HepG2 (cell line): ENCODE results near the gene C3orf62. TPM values are rescaled to one million over a fixed set of nuclear protein-coding genes. Genes with fewer than 3 reads are reported as not detected.

ENCODE experiments used
- ATAC-seq: fragments of 200-7000 bp; cut with Tn5 transposase; 3 replicates; pipeline ENCODE4 v1.9.1; 2020; ENCODE audit warnings: mild to moderate bottlenecking, moderate library complexity
- BruUV-seq: library from RNA; stranded (reverse); fragments of 400-500 nt; replicated peaks from 2 replicates; lab custom pipeline; 2021; lab: Mats Ljungman, UMichigan
- CTCF ChIA-PET: fragments of 300-600 bp; formaldehyde crosslinking; extraction: SDS; loops from one replicate; lab custom pipeline; 2021; ENCODE audit warnings: low total read pairs, inconsistent platforms, low intra/inter-chr PET ratio; lab: Yijun Ruan, JAX
- POLR2A ChIA-PET: fragments of 350-600 bp; sonication (Branson Sonifier 250); formaldehyde crosslinking; loops from one replicate; lab custom pipeline; 2020; ENCODE audit warnings: antibody characterized with exemption, inconsistent platforms; lab: Yijun Ruan, JAX
- DNase-seq: peaks from one replicate; pipeline ENCODE4 v3.0.0-alpha.2; 2015; ENCODE audit warnings: low spot score
- FAIRE-seq: peaks from 3 replicates; lab custom pipeline; 2011; peaks lifted over from hg19 to GRCh38; lab: Jason Lieb, UNC
- H2AFZ ChIP-seq: one replicate; pipeline ENCODE4 v1.6.1; 2011; ENCODE audit warnings: low read length, inconsistent platforms
- H3K27ac ChIP-seq: fragments of 300-600 bp; 3 replicates; pipeline ENCODE4 v1.8.0; 2011; ENCODE audit warnings: mixed run types, mild to moderate bottlenecking, mixed read lengths, low read length, inconsistent platforms; ENCODE audit not compliant: insufficient read depth; ENCODE audit errors: extremely low read length
- H3K27me3 ChIP-seq, 2 experiments: fragments of 200-600 bp in 1 of 2; 2 replicates in 1 of 2; 3 replicates in 1 of 2; pipeline versions ENCODE4 v1.6.0 to v1.8.0; 2011; ENCODE audit warnings: low read length in 2 of 2, mild to moderate bottlenecking in 2 of 2, moderate library complexity in 2 of 2, inconsistent platforms in 1 of 2; ENCODE audit not compliant: insufficient read depth in 2 of 2, control insufficient read depth in 1 of 2
- H3K36me3 ChIP-seq, 2 experiments: fragments of 200-600 bp in 1 of 2; replicated peaks in 1 of 2; 2 replicates in 1 of 2; 3 replicates in 1 of 2; pipeline versions ENCODE4 v1.5.1 to v1.8.0; 2011; ENCODE audit warnings: low read length in 2 of 2, inconsistent platforms in 1 of 2; ENCODE audit not compliant: insufficient read depth in 2 of 2, control insufficient read depth in 1 of 2
- H3K4me1 ChIP-seq: 2 replicates; pipeline ENCODE4 v1.5.1; 2012; ENCODE audit warnings: low read length, inconsistent platforms; ENCODE audit not compliant: insufficient read depth
- H3K4me2 ChIP-seq: 2 replicates; pipeline ENCODE4 v1.6.0; 2011; ENCODE audit warnings: low read depth, low read length, inconsistent platforms
- H3K4me3 ChIP-seq, 3 experiments: fragments of 200-600 bp in 1 of 3; sonication (generic), shearing (Covaris generic) in 1 of 3; replicated peaks in 1 of 3; 2 replicates each; pipeline ENCODE4 v1.5.1; 2011 to 2016; ENCODE audit warnings: low read length in 3 of 3, inconsistent platforms in 2 of 3, low read depth in 2 of 3, mild to moderate bottlenecking in 2 of 3, control low read depth in 1 of 3, mixed read lengths in 1 of 3; ENCODE audit not compliant: insufficient read depth in 1 of 3
- H3K79me2 ChIP-seq: one replicate; pipeline ENCODE4 v1.6.1; 2011; ENCODE audit warnings: low read length, inconsistent platforms; ENCODE audit not compliant: insufficient read depth
- H3K9ac ChIP-seq: 2 replicates; pipeline ENCODE4 v1.6.0; 2011; ENCODE audit warnings: mild to moderate bottlenecking, low read depth, low read length, inconsistent platforms; ENCODE audit not compliant: insufficient read depth
- H3K9me3 ChIP-seq: 2 replicates; pipeline ENCODE4 v1.5.1; 2012; ENCODE audit warnings: mild to moderate bottlenecking, low read length
- H4K20me1 ChIP-seq: 2 replicates; pipeline ENCODE4 v1.6.0; 2011; ENCODE audit warnings: inconsistent platforms, mild to moderate bottlenecking, low read length, moderate library complexity; ENCODE audit not compliant: insufficient read depth
- NFE2 ChIP-seq: sonication (generic); formaldehyde crosslinking; IDR thresholded peaks from 2 replicates; pipeline ENCODE4 v1.4.0; 2020; ENCODE audit warnings: missing genetic modification reagents
- RAD21 ChIP-seq: fragments of 450-650 bp; formaldehyde crosslinking; IDR thresholded peaks from 2 replicates; pipeline ENCODE4 v1.5.0; 2020; ENCODE audit warnings: mild to moderate bottlenecking
- SMC3 ChIP-seq: IDR thresholded peaks from 2 replicates; pipeline ENCODE4 v1.6.1; 2011; ENCODE audit warnings: low read length, improper control_type of control experiment
- STAG1 ChIP-seq: sonication (generic); formaldehyde crosslinking; IDR thresholded peaks from 2 replicates; pipeline ENCODE4 v1.4.0; 2020; ENCODE audit warnings: missing genetic modification reagents
- ZNF616 ChIP-seq: sonication (generic); formaldehyde crosslinking; IDR thresholded peaks from 2 replicates; pipeline ENCODE4 v1.5.0; 2020; ENCODE audit warnings: low read depth, mild to moderate bottlenecking, missing genetic modification reagents
- WGBS: methylation state at CpG from one replicate; pipeline ENCODE4 v1.1.6; 2017; ENCODE audit warnings: low lambda C conversion rate; 5-methylcytosine and 5-hydroxymethylcytosine counted together
- in situ Hi-C: cut with HindIII; loops from 2 replicates; pipeline ENCODE4 v1.10.0; 2017; ENCODE audit warnings: low pct_unique_long_range_greater_than_20kb; ENCODE audit not compliant: extremely low pct_ligation_motif_present
- intact Hi-C: fragments of 100-400 bp; cut with micrococcal nuclease; formaldehyde crosslinking; loops from one replicate; pipeline ENCODE4 v1.10.0; 2022; ENCODE audit not compliant: unreplicated experiment
- polyA plus RNA-seq, 8 experiments: library from polyadenylated mRNA; depleted of rRNA in 3 of 8; stranded (reverse) in 7 of 8; unstranded in 1 of 8; fragments of >200 nt; fragmentation: Illumina TruSeq in 4 of 8; extraction: Trizol in 4 of 8; gene quantifications; 2 replicates each; pipeline versions ENCODE4 v1.2.1 to v1.2.3, GENCODE V29; 2011 to 2016; ENCODE audit warnings: low read depth in 4 of 8, missing spikeins in 1 of 8, mixed read lengths in 1 of 8; ENCODE audit not compliant: insufficient read depth in 1 of 8
- total RNA-seq, 5 experiments: library from RNA; depleted of rRNA; stranded (reverse); fragments of >200 nt; fragmentation: Illumina TruSeq; extraction: Trizol; gene quantifications; 2 replicates each; pipeline ENCODE4 v1.2.3, GENCODE V29; 2016; ENCODE audit warnings: low read depth in 1 of 5
- TF ChIP-seq, protein P1 (sequence below): sonication (generic); formaldehyde crosslinking; IDR thresholded peaks from 2 replicates; pipeline ENCODE4 v1.4.0; 2020; ENCODE audit warnings: missing genetic modification reagents
- TF ChIP-seq, protein P2 (sequence below): sonication (generic); formaldehyde crosslinking; IDR thresholded peaks from 2 replicates; pipeline ENCODE4 v1.5.0; 2020; ENCODE audit warnings: mild to moderate bottlenecking, missing genetic modification reagents, moderate library complexity
- TF ChIP-seq, protein P3 (sequence below): sonication (generic); formaldehyde crosslinking; IDR thresholded peaks from 2 replicates; pipeline ENCODE4 v1.4.0; 2020; ENCODE audit warnings: missing genetic modification reagents
- TF ChIP-seq, protein P4 (sequence below): sonication (generic); formaldehyde crosslinking; IDR thresholded peaks from 2 replicates; pipeline ENCODE4 v1.5.1; 2020; ENCODE audit warnings: mild to moderate bottlenecking, missing genetic modification reagents, moderate library complexity
- TF ChIP-seq, protein P5 (sequence below): sonication (generic); formaldehyde crosslinking; IDR thresholded peaks from 2 replicates; pipeline ENCODE4 v1.4.0; 2020; ENCODE audit warnings: missing genetic modification reagents, borderline replicate concordance
- TF ChIP-seq, protein P6 (sequence below): sonication (generic); formaldehyde crosslinking; IDR thresholded peaks from 2 replicates; pipeline ENCODE4 v1.4.0; 2020; ENCODE audit warnings: mild to moderate bottlenecking, missing genetic modification reagents

C3orf62 gene
- total and polyA plus RNA-seq, 2 of the 13 experiments (the other 11 are each of a cell fraction or from before 2014, with no cell fraction given) = 1.6 to 3.9 TPM

DNA sequence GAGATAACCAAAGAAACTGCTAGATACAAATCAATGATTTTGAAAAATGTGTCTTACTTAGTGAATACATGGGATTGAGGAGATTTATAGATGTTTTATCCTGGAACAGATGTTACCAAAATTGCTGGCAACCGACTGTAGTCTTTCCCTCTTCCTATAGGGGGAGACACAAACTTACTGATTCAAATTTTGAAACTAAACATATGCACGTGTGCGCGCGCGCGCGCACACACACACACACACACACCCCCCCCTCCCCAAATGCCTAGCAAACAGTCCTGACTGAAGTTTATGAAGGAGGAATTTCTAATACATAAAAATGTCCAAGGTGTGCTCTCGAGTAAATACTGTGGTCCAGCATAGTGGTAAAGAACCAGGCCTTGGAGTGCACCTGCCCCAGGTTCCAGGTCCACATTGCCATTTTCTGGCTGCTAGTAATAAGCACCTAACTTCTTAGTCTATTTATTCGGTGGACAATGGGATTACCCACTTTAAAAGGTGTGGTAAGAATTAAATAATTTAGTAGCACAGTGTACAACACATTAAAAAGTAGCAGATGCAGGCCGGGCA, 18.5 kb upstream of the C3orf62 start:
- Histone ChIP-seq H3K9me3 (no peaks in the 10 kb centered on the region), H3K79me2 (no peaks in the 10 kb centered on the region), H3K4me3 (no peak overlapping the region), H2AFZ (no peak overlapping the region), H4K20me1 (no peaks in the 10 kb centered on the region), H3K36me3 (peaks cover 23 to 54% of the 10 kb centered on the region in 2 experiments), H3K9ac (no peak overlapping the region), H3K4me2 (no peak overlapping the region), H3K4me1 (peaks cover 13% of the 10 kb centered on the region), H3K27me3 (no peaks in the 10 kb centered on the region), H3K27ac (no peak overlapping the region)
- POLR2A ChIA-PET = no interaction called here
- ATAC-seq (0 out of 3 replicates have a peak, but pooled peaks have one; percentile 24), FAIRE-seq (no peak), DNase-seq (peak; percentile 35)
- 84% methylated on average over 11 of the region's 11 CpGs for WGBS
- BruUV-seq = no TSS peak
- in situ Hi-C loops = no loop called here
- CTCF ChIA-PET = interaction anchor here (1.5 kb wide), 1 partner anchor 154 kb away, joined by 9 read pairs; no protein-coding TSS in a partner anchor
- intact Hi-C loops = no loop called here
- TF ChIP-seq, protein P1, sequence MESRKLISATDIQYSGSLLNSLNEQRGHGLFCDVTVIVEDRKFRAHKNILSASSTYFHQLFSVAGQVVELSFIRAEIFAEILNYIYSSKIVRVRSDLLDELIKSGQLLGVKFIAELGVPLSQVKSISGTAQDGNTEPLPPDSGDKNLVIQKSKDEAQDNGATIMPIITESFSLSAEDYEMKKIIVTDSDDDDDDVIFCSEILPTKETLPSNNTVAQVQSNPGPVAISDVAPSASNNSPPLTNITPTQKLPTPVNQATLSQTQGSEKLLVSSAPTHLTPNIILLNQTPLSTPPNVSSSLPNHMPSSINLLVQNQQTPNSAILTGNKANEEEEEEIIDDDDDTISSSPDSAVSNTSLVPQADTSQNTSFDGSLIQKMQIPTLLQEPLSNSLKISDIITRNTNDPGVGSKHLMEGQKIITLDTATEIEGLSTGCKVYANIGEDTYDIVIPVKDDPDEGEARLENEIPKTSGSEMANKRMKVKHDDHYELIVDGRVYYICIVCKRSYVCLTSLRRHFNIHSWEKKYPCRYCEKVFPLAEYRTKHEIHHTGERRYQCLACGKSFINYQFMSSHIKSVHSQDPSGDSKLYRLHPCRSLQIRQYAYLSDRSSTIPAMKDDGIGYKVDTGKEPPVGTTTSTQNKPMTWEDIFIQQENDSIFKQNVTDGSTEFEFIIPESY (CRISPR knock-in tag) = peak; percentile 89
- TF ChIP-seq, protein P2, sequence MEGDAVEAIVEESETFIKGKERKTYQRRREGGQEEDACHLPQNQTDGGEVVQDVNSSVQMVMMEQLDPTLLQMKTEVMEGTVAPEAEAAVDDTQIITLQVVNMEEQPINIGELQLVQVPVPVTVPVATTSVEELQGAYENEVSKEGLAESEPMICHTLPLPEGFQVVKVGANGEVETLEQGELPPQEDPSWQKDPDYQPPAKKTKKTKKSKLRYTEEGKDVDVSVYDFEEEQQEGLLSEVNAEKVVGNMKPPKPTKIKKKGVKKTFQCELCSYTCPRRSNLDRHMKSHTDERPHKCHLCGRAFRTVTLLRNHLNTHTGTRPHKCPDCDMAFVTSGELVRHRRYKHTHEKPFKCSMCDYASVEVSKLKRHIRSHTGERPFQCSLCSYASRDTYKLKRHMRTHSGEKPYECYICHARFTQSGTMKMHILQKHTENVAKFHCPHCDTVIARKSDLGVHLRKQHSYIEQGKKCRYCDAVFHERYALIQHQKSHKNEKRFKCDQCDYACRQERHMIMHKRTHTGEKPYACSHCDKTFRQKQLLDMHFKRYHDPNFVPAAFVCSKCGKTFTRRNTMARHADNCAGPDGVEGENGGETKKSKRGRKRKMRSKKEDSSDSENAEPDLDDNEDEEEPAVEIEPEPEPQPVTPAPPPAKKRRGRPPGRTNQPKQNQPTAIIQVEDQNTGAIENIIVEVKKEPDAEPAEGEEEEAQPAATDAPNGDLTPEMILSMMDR = peak; percentile 55
- TF ChIP-seq NFE2 (CRISPR knock-in tag) (no peak), RAD21 (CRISPR knock-in tag) (0 out of 2 replicates have a peak, but pooled peaks have one; percentile 14), ZNF616 (CRISPR knock-in tag) (no peak), SMC3 (peak; percentile 31; the same call in 1 of the 2 replicates), STAG1 (CRISPR knock-in tag) (peak; percentile 74)
- TF ChIP-seq, protein P3, sequence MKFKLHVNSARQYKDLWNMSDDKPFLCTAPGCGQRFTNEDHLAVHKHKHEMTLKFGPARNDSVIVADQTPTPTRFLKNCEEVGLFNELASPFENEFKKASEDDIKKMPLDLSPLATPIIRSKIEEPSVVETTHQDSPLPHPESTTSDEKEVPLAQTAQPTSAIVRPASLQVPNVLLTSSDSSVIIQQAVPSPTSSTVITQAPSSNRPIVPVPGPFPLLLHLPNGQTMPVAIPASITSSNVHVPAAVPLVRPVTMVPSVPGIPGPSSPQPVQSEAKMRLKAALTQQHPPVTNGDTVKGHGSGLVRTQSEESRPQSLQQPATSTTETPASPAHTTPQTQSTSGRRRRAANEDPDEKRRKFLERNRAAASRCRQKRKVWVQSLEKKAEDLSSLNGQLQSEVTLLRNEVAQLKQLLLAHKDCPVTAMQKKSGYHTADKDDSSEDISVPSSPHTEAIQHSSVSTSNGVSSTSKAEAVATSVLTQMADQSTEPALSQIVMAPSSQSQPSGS = no peak
- TF ChIP-seq, protein P4, sequence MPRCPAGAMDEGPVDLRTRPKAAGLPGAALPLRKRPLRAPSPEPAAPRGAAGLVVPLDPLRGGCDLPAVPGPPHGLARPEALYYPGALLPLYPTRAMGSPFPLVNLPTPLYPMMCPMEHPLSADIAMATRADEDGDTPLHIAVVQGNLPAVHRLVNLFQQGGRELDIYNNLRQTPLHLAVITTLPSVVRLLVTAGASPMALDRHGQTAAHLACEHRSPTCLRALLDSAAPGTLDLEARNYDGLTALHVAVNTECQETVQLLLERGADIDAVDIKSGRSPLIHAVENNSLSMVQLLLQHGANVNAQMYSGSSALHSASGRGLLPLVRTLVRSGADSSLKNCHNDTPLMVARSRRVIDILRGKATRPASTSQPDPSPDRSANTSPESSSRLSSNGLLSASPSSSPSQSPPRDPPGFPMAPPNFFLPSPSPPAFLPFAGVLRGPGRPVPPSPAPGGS = no peak
- TF ChIP-seq, protein P5, sequence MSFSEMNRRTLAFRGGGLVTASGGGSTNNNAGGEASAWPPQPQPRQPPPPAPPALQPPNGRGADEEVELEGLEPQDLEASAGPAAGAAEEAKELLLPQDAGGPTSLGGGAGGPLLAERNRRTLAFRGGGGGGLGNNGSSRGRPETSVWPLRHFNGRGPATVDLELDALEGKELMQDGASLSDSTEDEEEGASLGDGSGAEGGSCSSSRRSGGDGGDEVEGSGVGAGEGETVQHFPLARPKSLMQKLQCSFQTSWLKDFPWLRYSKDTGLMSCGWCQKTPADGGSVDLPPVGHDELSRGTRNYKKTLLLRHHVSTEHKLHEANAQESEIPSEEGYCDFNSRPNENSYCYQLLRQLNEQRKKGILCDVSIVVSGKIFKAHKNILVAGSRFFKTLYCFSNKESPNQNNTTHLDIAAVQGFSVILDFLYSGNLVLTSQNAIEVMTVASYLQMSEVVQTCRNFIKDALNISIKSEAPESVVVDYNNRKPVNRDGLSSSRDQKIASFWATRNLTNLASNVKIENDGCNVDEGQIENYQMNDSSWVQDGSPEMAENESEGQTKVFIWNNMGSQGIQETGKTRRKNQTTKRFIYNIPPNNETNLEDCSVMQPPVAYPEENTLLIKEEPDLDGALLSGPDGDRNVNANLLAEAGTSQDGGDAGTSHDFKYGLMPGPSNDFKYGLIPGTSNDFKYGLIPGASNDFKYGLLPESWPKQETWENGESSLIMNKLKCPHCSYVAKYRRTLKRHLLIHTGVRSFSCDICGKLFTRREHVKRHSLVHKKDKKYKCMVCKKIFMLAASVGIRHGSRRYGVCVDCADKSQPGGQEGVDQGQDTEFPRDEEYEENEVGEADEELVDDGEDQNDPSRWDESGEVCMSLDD (CRISPR knock-in tag) = no peak
- TF ChIP-seq, protein P6, sequence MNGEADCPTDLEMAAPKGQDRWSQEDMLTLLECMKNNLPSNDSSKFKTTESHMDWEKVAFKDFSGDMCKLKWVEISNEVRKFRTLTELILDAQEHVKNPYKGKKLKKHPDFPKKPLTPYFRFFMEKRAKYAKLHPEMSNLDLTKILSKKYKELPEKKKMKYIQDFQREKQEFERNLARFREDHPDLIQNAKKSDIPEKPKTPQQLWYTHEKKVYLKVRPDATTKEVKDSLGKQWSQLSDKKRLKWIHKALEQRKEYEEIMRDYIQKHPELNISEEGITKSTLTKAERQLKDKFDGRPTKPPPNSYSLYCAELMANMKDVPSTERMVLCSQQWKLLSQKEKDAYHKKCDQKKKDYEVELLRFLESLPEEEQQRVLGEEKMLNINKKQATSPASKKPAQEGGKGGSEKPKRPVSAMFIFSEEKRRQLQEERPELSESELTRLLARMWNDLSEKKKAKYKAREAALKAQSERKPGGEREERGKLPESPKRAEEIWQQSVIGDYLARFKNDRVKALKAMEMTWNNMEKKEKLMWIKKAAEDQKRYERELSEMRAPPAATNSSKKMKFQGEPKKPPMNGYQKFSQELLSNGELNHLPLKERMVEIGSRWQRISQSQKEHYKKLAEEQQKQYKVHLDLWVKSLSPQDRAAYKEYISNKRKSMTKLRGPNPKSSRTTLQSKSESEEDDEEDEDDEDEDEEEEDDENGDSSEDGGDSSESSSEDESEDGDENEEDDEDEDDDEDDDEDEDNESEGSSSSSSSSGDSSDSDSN (CRISPR knock-in tag) = no peak
